Effector memory CD4-positive, alpha-beta T cell (primary cell): ENCODE results near the gene HADHA.
"Not testable (repeated sequence)": the region's sequence is repeated elsewhere in the genome, so short reads cannot be mapped to it uniquely, and the experiment has no call there.

Experiments used
- DNase-seq, 3 donors: peaks; one replicate each; pipeline ENCODE4 v3.0.0-alpha.2; 2020
- H3K27ac ChIP-seq: 2 replicates; pipeline ENCODE4 v1.7.0; 2013; ENCODE audit warnings: mild to moderate bottlenecking, low read length, moderate library complexity; ENCODE audit not compliant: insufficient read depth, poor library complexity, severe bottlenecking
- H3K27me3 ChIP-seq: replicated peaks from 2 replicates; pipeline ENCODE4 v1.7.0; 2013; ENCODE audit warnings: mild to moderate bottlenecking, low read length; ENCODE audit not compliant: insufficient read depth, control insufficient read depth, poor library complexity, severe bottlenecking
- H3K36me3 ChIP-seq: 2 replicates; pipeline ENCODE4 v1.7.0; 2013; ENCODE audit warnings: mild to moderate bottlenecking, low read length, moderate library complexity; ENCODE audit not compliant: control insufficient read depth, insufficient read depth
- H3K4me1 ChIP-seq: 2 replicates; pipeline ENCODE4 v1.7.0; 2013; ENCODE audit warnings: low read length, mild to moderate bottlenecking; ENCODE audit not compliant: control insufficient read depth, insufficient read depth, poor library complexity, severe bottlenecking
- H3K4me3 ChIP-seq: 2 replicates; pipeline ENCODE4 v1.7.0; 2013; ENCODE audit warnings: low read length, low read depth, mild to moderate bottlenecking; ENCODE audit not compliant: insufficient read depth, poor library complexity, severe bottlenecking
- H3K9me3 ChIP-seq: 2 replicates; pipeline ENCODE4 v1.7.0; 2013; ENCODE audit warnings: mild to moderate bottlenecking, low read length, moderate library complexity; ENCODE audit not compliant: control insufficient read depth

HADHA gene

DNA sequence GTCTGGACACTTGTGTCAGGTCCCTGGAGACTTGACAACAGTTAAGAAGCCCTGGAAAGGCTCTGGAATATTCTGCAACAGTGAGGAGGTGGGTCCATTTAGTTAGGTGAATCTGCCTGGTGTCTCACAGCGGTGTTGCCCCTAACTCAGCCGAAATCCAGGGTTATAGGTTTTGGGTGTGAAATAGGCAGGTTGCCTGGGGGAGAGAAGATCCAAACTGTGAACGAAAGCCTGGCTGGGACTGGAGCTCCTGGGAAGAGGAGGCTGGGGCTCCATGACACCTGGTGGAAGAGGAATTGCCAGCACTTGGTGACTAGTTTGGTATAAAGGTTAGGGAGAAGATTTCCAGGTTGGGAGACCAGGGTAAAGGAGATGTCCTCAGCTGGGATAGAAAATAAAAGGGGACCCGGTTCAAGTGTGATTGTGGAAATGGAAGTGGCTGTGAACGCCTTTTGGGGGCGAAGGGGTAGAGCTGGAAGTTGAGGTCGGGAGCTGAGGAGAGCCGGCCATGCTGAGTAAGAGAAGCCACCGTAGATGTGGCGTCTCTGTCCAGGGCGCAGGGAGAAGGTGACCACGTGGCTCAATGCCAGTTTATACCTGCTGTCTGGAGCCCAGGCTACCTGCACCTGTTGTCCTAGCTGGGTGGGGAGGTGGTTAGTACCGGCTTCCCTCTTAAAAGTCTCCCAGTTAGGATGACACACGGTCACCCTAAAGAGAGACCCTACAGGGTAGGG lies 74.6 kb downstream of the HADHA start:
- no peaks in the 10 kb centered on the region for H3K36me3 ChIP-seq
- DNase-seq, result no peak
- H3K27me3 ChIP-seq, result peaks cover 18% of the 10 kb centered on the region
- no peak overlapping the region for H3K27ac ChIP-seq
- no peak overlapping the region for H3K4me3 ChIP-seq
- peaks cover 9% of the 10 kb centered on the region for H3K4me1 ChIP-seq
- no peaks in the 10 kb centered on the region for H3K9me3 ChIP-seq

DNA sequence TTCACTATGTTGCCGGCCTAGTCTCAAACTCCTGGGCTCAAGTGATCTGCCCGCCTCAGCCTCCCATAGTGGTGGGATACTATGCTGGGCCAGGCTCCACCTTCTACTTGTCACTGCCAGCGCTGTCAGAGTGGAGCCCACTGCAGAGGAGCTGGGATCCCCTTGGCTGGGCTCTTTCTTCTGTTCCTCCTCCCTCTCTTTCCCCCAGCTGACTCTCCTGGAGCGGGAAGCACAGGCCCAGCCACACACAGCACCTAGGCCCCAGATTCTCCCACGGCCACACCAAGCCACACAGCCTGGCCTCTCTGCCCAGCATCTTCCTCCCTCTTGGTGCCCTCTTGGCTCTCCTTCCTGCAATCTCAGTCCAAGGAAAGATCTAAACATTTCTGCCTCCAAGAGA lies 75.2 kb downstream of the HADHA start:
- Histone ChIP-seq H3K27me3 (peaks cover 16% of the 10 kb centered on the region), H3K36me3 (no peaks in the 10 kb centered on the region), H3K27ac (no peak overlapping the region), H3K4me3 (no peak overlapping the region), H3K9me3 (no peaks in the 10 kb centered on the region), H3K4me1 (peaks cover 9% of the 10 kb centered on the region)
- DNase-seq, result no peak

DNA sequence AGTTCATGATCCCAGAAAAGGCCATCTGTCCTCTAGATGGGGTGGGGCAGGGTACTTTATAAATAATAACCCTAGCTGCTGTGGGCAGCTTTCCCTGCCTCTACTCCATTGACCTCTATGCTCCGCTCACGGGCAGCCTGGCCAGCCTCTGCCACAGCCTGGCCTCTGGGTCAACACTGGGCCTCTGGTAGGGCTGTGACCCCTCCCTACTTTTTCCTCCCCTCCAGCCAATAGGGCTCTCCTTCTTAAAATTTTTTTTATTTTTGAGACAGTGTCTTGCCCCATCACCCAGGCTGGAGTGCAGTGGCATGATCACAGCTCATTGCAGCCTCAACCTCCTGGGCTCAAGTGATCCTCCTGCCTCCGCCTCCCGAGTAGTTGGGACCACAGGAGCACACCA lies 75.6 kb downstream of the HADHA start:
- peaks cover 6% of the 10 kb centered on the region for H3K4me1 ChIP-seq
- no peak overlapping the region for H3K4me3 ChIP-seq
- no peaks in the 10 kb centered on the region for H3K9me3 ChIP-seq
- no peak overlapping the region for H3K27ac ChIP-seq
- no peak for DNase-seq
- H3K27me3 ChIP-seq, result peaks cover 11% of the 10 kb centered on the region
- H3K36me3 ChIP-seq, result no peaks in the 10 kb centered on the region

DNA sequence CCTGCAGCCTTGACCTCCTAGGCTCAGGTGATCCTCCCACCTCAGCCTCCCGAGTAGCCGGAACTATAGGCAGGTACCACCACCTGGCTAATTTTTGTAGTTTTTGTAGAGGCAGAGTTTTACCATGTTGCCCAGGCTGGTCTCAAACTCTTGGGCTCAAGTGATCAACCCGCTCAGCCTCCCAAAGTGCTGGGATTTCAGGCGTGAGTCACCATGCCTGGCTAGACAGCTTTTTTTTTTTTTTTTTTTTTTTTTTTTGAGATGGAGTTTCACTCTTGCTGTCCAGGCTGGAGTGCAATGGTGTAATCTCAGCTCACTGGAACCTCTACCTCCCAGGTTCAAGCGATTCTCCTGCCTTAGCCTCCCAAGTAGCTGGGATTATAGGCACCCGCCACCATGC lies 77.9 kb downstream of the HADHA start:
- not testable (repeated sequence) for H3K27me3 ChIP-seq, H3K27ac ChIP-seq, H3K9me3 ChIP-seq

DNA sequence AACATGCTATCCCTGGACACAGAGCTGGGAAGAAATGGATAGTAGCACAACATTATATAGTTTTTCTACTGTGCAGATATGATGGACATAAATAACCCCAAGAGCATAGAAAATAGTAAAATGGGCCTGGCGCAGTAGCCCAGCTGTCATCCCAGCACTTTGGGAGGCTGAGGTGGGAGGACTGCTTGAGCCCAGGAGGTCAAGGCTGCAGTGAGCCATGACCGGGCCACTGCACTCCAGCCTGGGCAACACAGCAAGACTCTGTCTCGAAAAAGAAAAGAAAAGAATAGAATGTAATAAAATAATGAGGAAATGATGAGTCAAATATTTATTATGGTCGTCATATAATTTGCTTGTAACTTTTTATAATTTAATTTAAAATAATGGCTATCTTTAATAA lies 79.0 kb downstream of the HADHA start:
- Histone ChIP-seq H3K4me1 (no peaks in the 10 kb centered on the region), H3K27ac (no peak overlapping the region), H3K36me3 (no peaks in the 10 kb centered on the region), H3K4me3 (no peak overlapping the region), H3K27me3 (no peaks in the 10 kb centered on the region), H3K9me3 (no peaks in the 10 kb centered on the region)
- DNase-seq, result no peak

More for the DNA sequence above, 77.9 kb downstream of the HADHA start:
- H3K36me3 ChIP-seq, H3K4me1 ChIP-seq, DNase-seq, H3K4me3 ChIP-seq: not testable (repeated sequence)

DNA sequence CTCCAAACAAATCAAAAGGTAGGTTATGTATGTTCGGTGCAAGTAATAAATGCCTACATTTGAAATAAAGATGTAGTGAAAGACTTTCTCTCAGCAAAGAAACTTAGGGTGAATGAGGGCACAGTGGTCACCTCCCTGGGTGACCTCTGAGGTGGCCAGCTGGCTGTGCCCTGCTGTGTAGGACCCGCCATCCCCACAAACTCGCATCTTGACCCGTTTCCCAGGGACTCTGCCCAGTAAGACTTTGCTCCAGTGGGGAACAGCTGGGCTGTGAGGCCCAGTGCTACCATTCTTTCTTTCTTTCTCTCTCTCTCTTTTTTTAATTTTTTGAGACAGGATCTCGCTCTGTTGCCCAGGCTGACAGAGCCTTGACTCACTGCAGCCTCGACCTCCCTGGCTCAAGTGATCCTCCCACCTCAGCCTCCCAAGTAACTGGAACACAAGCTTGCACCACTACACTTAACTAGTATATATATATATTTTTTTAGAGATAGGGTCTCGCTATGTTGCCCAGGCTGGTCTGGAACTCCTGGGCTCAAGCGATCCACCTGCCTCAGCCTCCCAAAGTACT lies 79.7 kb downstream of the HADHA start:
- DNase-seq, result no peak
- no peak overlapping the region for H3K27ac ChIP-seq
- no peaks in the 10 kb centered on the region for H3K27me3 ChIP-seq
- no peaks in the 10 kb centered on the region for H3K4me1 ChIP-seq
- no peaks in the 10 kb centered on the region for H3K9me3 ChIP-seq
- H3K36me3 ChIP-seq, result no peaks in the 10 kb centered on the region
- H3K4me3 ChIP-seq, result no peak overlapping the region

DNA sequence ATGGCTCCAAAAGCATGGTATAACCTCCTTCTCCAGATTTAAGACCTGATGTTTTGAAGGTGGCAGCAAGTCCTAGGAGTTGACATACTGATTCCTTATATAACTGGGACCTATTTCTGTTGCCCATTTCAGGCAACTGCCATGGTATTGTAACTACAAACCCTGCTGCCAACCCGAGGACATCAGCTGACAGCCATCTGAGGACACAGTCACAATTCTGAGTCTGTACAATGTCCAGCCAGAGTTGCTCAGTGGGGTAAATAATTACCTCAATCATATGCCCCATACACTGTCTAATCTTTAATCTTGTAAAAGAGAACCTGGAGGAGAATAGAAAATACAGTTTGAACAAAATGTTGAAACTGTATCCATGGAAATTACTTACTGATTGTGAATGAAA lies 80.2 kb downstream of the HADHA start:
- no peak for DNase-seq
- Histone ChIP-seq H3K4me3 (no peak overlapping the region), H3K27ac (no peak overlapping the region), H3K9me3 (no peaks in the 10 kb centered on the region), H3K27me3 (no peaks in the 10 kb centered on the region), H3K4me1 (no peaks in the 10 kb centered on the region), H3K36me3 (no peaks in the 10 kb centered on the region)

DNA sequence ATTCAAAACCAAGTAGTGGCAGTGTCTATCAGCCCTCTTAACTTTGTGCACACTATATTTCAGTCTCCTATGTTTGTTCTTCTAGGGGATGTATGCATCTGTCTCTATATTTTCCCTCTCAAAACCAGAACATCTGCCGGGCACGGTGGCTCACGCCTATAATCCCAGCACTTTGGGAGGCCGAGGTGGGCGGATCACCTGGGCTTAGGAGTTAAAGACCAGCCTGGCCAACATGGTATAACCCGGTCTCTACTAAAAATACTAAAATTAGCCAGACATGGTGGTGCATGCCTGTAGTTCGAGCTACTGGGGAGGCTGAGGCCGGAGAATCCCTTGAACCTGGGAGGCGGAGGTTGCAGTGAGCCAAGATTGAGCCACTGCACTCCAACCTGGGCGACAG lies 81.5 kb downstream of the HADHA start:
- H3K36me3 ChIP-seq, result no peaks in the 10 kb centered on the region
- H3K9me3 ChIP-seq, result no peaks in the 10 kb centered on the region
- no peak overlapping the region for H3K27ac ChIP-seq
- H3K27me3 ChIP-seq, result no peaks in the 10 kb centered on the region
- DNase-seq, result no peak
- no peaks in the 10 kb centered on the region for H3K4me1 ChIP-seq
- H3K4me3 ChIP-seq, result no peak overlapping the region

DNA sequence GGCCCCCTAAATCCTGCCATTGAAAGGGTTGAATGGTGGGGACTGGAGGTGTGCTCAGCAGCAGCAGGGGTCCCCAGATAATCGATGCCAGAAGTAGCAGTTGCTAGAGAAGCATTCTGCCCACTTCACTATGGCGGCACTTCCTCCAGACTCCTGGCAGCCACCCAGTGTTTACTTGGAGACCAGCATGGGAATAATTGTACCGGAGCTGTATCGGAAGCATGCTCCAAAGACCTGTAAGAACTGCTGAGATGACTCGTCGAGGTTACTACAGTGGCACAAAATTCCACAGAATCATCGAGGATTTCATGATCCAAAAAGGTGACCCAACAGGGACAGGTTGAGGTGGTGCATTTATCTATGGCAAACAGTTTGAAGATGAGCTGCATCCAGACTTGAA lies 82.5 kb downstream of the HADHA start:
- no peak overlapping the region for H3K4me3 ChIP-seq
- no peak overlapping the region for H3K27ac ChIP-seq
- DNase-seq, result no peak
- H3K4me1 ChIP-seq, result no peaks in the 10 kb centered on the region
- no peaks in the 10 kb centered on the region for H3K27me3 ChIP-seq
- no peaks in the 10 kb centered on the region for H3K36me3 ChIP-seq
- H3K9me3 ChIP-seq, result no peaks in the 10 kb centered on the region

DNA sequence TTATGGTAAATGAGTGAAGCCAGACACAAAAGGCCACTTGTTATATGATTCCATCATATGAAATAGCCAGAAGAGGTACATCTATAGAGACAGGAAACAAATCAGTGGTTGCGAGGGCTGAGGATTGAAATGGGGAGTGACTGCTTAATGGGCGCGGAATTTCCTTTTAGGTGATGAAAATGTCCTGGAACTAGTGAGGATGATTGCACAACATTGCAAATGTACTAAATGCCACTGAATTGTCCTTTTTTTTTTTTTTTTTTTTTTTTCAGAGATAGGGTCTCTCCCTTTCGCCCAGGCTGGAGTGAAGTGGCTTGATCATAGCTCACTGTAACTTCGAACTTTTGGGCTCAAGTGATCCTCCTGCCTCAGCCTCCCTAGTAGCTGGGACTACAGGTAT lies 86.9 kb downstream of the HADHA start:
- Histone ChIP-seq H3K4me1 (no peaks in the 10 kb centered on the region), H3K27me3 (no peaks in the 10 kb centered on the region), H3K36me3 (no peaks in the 10 kb centered on the region), H3K27ac (no peak overlapping the region), H3K4me3 (no peak overlapping the region), H3K9me3 (no peaks in the 10 kb centered on the region)
- no peak for DNase-seq
